ENCODE results near the gene HOXC11.

HOXC11 gene

GRCh38 chr12:53941750-53942149 is 31.2 kb upstream of the HOXC11 start:
- Histone ChIP-seq H3K27ac (no peak overlapping the region), H3K4me1 (ENCODE audit: control insufficient read depth in 1 of 2, insufficient read depth in 1 of 2, low read depth in 1 of 2, low read length in 1 of 2) (no peaks in the 10 kb centered on the region), H3K36me3 (no peaks in the 10 kb centered on the region), H3K9me3 (no peaks in the 10 kb centered on the region), H3K4me3 (ENCODE audit: low read depth in 1 of 2, low read length in 1 of 2) (no peak overlapping the region), H3K27me3 (peaks cover 100% of the 10 kb centered on the region)
- no peak for TF ChIP-seq CTCF (IDR thresholded peaks at IDR 0.05)

GRCh38 chr12:53942467-53942997 is 30.4 kb upstream of the HOXC11 start:
- Histone ChIP-seq H3K27ac (no peak overlapping the region), H3K4me1 (ENCODE audit: control insufficient read depth in 1 of 2, insufficient read depth in 1 of 2, low read depth in 1 of 2, low read length in 1 of 2) (no peaks in the 10 kb centered on the region), H3K9me3 (no peaks in the 10 kb centered on the region), H3K4me3 (ENCODE audit: low read depth in 1 of 2, low read length in 1 of 2) (no peak overlapping the region), H3K27me3 (peaks cover 100% of the 10 kb centered on the region), H3K36me3 (no peaks in the 10 kb centered on the region)
- TF ChIP-seq CTCF (IDR thresholded peaks at IDR 0.05) = no peak

GRCh38 chr12:53944209-53944608 is 28.7 kb upstream of the HOXC11 start:
- H3K4me3 ChIP-seq (ENCODE audit: low read depth in 1 of 2, low read length in 1 of 2) = no peak overlapping the region
- no peak for TF ChIP-seq CTCF (IDR thresholded peaks at IDR 0.05)
- no peak overlapping the region for H3K27ac ChIP-seq
- H3K4me1 ChIP-seq (ENCODE audit: control insufficient read depth in 1 of 2, insufficient read depth in 1 of 2, low read depth in 1 of 2, low read length in 1 of 2) = no peaks in the 10 kb centered on the region
- H3K36me3 ChIP-seq = no peaks in the 10 kb centered on the region
- H3K9me3 ChIP-seq = no peaks in the 10 kb centered on the region
- H3K27me3 ChIP-seq = peaks cover 100% of the 10 kb centered on the region

- Histone ChIP-seq H3K27ac (no peak overlapping the region), H3K36me3 (no peaks in the 10 kb centered on the region), H3K27me3 (peaks cover 100% of the 10 kb centered on the region), H3K4me3 (ENCODE audit: low read depth in 1 of 2, low read length in 1 of 2) (no peak overlapping the region), H3K4me1 (ENCODE audit: control insufficient read depth in 1 of 2, insufficient read depth in 1 of 2, low read depth in 1 of 2, low read length in 1 of 2) (no peaks in the 10 kb centered on the region), H3K9me3 (no peaks in the 10 kb centered on the region)
- no peak for TF ChIP-seq CTCF (IDR thresholded peaks at IDR 0.05)
Observed at GRCh38 chr12:53944907-53945847, 27.7 kb upstream of the HOXC11 start.

- Histone ChIP-seq H3K27me3 (peaks cover 100% of the 10 kb centered on the region), H3K27ac (no peak overlapping the region), H3K36me3 (no peaks in the 10 kb centered on the region), H3K4me3 (ENCODE audit: low read depth in 1 of 2, low read length in 1 of 2) (no peak overlapping the region), H3K9me3 (no peaks in the 10 kb centered on the region), H3K4me1 (ENCODE audit: control insufficient read depth in 1 of 2, insufficient read depth in 1 of 2, low read depth in 1 of 2, low read length in 1 of 2) (no peaks in the 10 kb centered on the region)
- TF ChIP-seq CTCF (IDR thresholded peaks at IDR 0.05) = no peak
Observed at GRCh38 chr12:53947743-53948142, 25.2 kb upstream of the HOXC11 start.
